Coronary artery (tissue), 2 donors: ENCODE measurements around the gene CERS6.

Experiments
- DNase-seq: peaks from one replicate; pipeline ENCODE4 v3.0.0-alpha.2; 2017; ENCODE audit warnings: low spot score
- H3K27ac ChIP-seq, 2 donors: fragments of 200-600 bp; sonication (generic); one replicate each; pipeline ENCODE4 v1.5.1; 2016 to 2019
- H3K4me3 ChIP-seq: fragments of 200-600 bp; sonication (generic); 2 replicates; pipeline ENCODE4 v1.5.1; 2016; ENCODE audit warnings: mild to moderate bottlenecking, moderate library complexity
- TF ChIP-seq, protein P1 (sequence below): fragments of 200-600 bp; sonication (generic); IDR thresholded peaks from one replicate; pipeline ENCODE4 v1.5.1; 2019; ENCODE audit warnings: antibody characterized with exemption

CERS6 gene

DNA sequence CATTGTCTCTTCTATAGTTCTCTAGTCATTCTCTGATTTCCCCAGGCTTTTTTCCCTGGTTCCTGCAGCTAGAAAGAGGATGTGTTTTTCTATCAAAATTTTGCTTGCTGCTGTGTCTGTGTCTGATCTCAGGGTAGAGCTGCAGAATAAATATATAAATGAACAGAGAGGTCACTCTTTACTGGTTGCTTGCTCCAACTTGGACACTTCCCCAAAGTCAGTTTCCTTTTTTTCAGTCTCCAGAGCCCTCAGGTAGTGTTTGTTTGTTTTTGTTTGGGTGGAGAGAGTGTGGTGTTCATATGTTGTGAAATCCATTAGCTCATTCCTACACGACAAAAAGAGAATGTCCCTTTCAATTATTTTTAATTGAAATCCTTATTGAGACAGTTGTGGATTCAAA lies 85.8 kb downstream of the CERS6 start:
- no peak overlapping the region for H3K4me3 ChIP-seq
- TF ChIP-seq, protein P1, sequence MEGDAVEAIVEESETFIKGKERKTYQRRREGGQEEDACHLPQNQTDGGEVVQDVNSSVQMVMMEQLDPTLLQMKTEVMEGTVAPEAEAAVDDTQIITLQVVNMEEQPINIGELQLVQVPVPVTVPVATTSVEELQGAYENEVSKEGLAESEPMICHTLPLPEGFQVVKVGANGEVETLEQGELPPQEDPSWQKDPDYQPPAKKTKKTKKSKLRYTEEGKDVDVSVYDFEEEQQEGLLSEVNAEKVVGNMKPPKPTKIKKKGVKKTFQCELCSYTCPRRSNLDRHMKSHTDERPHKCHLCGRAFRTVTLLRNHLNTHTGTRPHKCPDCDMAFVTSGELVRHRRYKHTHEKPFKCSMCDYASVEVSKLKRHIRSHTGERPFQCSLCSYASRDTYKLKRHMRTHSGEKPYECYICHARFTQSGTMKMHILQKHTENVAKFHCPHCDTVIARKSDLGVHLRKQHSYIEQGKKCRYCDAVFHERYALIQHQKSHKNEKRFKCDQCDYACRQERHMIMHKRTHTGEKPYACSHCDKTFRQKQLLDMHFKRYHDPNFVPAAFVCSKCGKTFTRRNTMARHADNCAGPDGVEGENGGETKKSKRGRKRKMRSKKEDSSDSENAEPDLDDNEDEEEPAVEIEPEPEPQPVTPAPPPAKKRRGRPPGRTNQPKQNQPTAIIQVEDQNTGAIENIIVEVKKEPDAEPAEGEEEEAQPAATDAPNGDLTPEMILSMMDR, result no peak
- no peak overlapping the region for H3K27ac ChIP-seq
- DNase-seq, result no peak

DNA sequence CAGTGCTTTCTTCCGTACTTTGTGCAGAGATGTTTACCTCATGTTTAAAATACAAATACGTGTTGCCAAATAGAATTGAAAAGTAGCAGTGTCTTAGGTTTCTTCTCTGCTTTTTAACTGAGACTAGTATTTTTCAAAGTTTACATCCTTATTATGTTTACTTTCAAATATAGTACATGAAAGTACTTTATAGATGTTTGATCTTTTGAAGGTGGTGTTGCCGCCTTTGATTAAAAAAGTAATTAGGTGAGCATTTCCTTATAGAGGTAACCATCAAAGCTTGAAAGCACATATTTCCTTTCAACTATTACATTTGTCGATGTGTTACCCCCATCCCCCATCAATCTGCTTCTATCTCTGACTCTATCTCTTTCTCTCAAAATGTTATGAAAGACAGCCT lies 87.0 kb downstream of the CERS6 start:
- TF ChIP-seq, protein P1, result no peak
- Histone ChIP-seq H3K27ac (no peak overlapping the region), H3K4me3 (no peak overlapping the region)
- DNase-seq, result no peak

DNA sequence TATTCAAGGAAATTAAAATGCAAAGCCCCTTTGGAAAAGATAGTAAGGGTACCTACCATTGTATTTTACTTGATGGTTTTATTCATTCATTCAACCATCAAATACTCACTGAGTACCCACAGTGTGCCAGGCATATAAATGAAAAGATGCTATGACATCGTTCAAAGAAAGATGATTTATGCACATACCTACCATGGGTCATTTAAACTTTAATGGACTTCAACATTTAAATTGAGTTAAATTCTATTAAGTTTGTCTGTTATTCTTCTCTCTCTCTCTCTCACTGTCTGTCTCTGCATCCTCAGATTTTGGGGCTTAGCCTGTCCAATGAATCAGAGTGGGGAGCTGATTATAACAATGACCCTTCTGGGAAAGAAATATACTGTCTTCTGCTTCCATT lies 87.9 kb downstream of the CERS6 start:
- TF ChIP-seq, protein P1, result no peak
- DNase-seq, result no peak
- Histone ChIP-seq H3K4me3 (no peak overlapping the region), H3K27ac (no peak overlapping the region)

DNA sequence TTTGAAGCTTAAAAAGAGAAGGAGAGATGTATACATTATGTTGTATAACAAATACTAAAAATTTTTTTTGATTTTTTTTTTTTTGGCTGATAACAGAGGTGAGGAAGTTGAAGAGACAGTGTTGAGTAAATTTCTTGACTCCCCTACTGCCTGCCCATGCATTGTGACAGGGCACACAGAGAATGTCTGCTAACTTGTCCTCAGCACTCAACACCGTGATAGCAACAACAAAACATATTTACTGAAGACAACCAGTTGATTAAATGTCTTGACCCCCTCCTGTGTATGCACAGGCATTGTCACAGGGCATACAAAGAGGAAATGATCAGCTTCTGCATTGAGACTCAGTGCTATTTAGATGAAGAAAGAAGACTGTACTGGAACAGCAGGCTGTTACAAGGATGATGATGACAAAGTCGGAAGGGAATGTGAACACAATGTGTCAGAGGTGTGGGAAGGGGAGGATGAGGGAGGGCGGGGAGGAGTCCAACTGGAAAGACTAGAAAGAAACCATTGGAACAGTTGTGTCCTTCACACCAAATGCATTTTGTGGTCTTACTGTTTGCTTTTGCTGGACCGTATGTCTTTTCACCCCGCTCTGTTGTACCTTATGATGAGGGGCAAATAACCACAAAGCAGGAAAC lies 89.5 kb downstream of the CERS6 start:
- Histone ChIP-seq H3K4me3 (no peak overlapping the region), H3K27ac (no peak overlapping the region)
- TF ChIP-seq, protein P1, result no peak
- DNase-seq, result no peak

DNA sequence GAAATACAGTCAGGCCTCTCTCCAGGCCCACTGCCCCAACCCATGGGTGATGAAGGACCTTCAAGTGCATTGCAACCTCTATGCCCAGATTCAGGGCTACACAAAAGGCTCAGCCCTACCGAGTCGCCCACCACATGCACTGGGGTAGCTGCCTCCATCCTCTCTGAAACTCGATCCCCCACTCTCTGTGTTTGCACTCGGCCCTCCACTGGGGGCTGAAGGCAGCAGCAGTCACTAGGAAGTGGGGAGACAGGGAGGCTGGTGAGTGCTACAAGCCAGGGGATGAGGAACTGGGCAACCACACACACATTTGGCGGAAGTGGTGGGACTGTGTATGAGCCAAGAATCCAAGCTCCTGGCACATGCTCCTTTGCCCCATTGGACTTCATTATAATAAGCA lies 94.6 kb downstream of the CERS6 start:
- Histone ChIP-seq H3K4me3 (no peak overlapping the region), H3K27ac (no peak overlapping the region)
- TF ChIP-seq, protein P1, result no peak
- DNase-seq, result no peak

DNA sequence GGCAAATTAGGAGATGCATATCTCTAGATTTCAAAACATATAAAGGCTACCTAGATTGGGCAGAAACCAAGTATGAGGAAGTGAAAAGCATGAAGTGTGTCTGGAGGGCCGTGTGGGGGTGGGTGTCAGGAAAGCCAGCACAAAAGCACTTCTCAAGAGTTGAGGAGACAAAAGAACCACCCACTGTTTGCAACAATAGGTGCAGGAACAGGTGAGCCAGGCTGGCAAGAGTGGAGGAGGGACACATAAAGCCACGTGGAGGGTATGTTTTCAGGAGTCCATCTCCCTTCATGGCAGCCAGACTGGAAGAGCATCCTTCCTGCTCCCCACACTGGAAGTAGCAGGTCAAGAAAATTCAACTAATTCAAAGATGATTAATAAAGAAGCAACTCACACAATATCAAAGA lies 96.4 kb downstream of the CERS6 start:
- TF ChIP-seq, protein P1, result no peak
- no peak overlapping the region for H3K4me3 ChIP-seq
- no peak overlapping the region for H3K27ac ChIP-seq
- DNase-seq, result no peak

DNA sequence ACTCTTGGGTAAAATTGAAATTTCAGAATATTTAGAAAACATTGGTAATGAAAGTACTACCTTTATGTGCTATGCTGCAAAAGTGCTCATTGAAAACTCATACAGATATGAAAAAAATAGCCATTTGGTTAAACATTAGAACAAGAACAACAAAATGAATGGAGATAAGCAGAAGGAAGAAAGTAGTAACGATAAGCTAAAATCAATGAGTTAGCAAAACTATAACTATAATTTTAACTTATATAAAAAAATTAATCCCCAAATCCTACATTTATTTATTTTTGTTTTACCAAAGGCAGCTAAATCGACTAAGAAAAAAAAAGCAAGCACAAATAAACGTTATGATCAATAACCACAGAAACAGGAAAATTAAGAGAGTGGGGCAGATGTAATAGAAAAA lies 99.2 kb downstream of the CERS6 start:
- TF ChIP-seq, protein P1, result no peak
- DNase-seq, result no peak
- Histone ChIP-seq H3K4me3 (no peak overlapping the region), H3K27ac (no peak overlapping the region)
